WI38 (cell line): Measurements from ENCODE around the gene SCYL1.

Source experiments
- H3K4me3 ChIP-seq: 2 replicates; pipeline ENCODE4 v1.5.1; 2011; ENCODE audit warnings: low read depth, mild to moderate bottlenecking, control low read depth, low read length
- TF ChIP-seq, protein P1 (sequence below): IDR thresholded peaks from 2 replicates; pipeline ENCODE4 v1.5.1; 2012; ENCODE audit warnings: low read depth, mild to moderate bottlenecking, control low read depth, low read length

The SCYL1 gene

GRCh38 chr11:65497141-65498041 lies 27.5 kb upstream of the SCYL1 start:
- TF ChIP-seq, protein P1, sequence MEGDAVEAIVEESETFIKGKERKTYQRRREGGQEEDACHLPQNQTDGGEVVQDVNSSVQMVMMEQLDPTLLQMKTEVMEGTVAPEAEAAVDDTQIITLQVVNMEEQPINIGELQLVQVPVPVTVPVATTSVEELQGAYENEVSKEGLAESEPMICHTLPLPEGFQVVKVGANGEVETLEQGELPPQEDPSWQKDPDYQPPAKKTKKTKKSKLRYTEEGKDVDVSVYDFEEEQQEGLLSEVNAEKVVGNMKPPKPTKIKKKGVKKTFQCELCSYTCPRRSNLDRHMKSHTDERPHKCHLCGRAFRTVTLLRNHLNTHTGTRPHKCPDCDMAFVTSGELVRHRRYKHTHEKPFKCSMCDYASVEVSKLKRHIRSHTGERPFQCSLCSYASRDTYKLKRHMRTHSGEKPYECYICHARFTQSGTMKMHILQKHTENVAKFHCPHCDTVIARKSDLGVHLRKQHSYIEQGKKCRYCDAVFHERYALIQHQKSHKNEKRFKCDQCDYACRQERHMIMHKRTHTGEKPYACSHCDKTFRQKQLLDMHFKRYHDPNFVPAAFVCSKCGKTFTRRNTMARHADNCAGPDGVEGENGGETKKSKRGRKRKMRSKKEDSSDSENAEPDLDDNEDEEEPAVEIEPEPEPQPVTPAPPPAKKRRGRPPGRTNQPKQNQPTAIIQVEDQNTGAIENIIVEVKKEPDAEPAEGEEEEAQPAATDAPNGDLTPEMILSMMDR = no peak
- peak overlapping the region; percentile 98 for H3K4me3 ChIP-seq

- TF ChIP-seq, protein P1 = no peak
- peak overlapping the region; percentile 98 for H3K4me3 ChIP-seq
Measured at GRCh38 chr11:65498042-65498726, 26.7 kb upstream of the SCYL1 start.

GRCh38 chr11:65498727-65498976 lies 26.2 kb upstream of the SCYL1 start:
- TF ChIP-seq, protein P1 = no peak
- H3K4me3 ChIP-seq = peak overlapping the region; percentile 98

- H3K4me3 ChIP-seq = peak within 1 kb of the TSS; percentile 98
- TF ChIP-seq, protein P1 = no peak
Measured at GRCh38 chr11:65498977-65499712, 25.7 kb upstream of the SCYL1 start, which contains the start of gene MALAT1. TSS of gene MALAT1 (plus strand) at chr11:65499045.

GRCh38 chr11:65499713-65500386 lies 25.0 kb upstream of the SCYL1 start:
- TF ChIP-seq, protein P1 = no peak
- peak overlapping the region; percentile 98 for H3K4me3 ChIP-seq

- TF ChIP-seq, protein P1 = no peak
- H3K4me3 ChIP-seq = peak overlapping the region; percentile 98
Measured at GRCh38 chr11:65500387-65501185, 24.3 kb upstream of the SCYL1 start.
